OCI-LY3 (cell line): ENCODE measurements around the gene CHL1.
A peak's percentile ranks its signal among the peaks of the same experiment; 100 is the strongest.

Source experiments
- H2AFZ ChIP-seq: fragments of 200-600, 300-600 bp; shearing (Covaris generic); 2 replicates; pipeline ENCODE4 v1.6.0; 2014; ENCODE audit warnings: antibody characterized with exemption, low read depth, low read length
- H3K27ac ChIP-seq: fragments of 200-600, 300-600 bp; sonication (generic); 2 replicates; pipeline ENCODE4 v1.5.1; 2014; ENCODE audit warnings: mild to moderate bottlenecking, low read length, moderate library complexity, mixed read lengths
- H3K27me3 ChIP-seq: fragments of 200-600, 300-600 bp; sonication (generic); 2 replicates; pipeline ENCODE4 v1.6.1; 2014; ENCODE audit warnings: low read depth, low read length, mixed read lengths
- H3K36me3 ChIP-seq: fragments of 200-600, 300-600 bp; sonication (generic); replicated peaks from 2 replicates; pipeline ENCODE3; 2014; ENCODE audit warnings: low read depth, low read length, mixed read lengths
- H3K4me1 ChIP-seq: fragments of 300-600, 200-600 bp; sonication (generic); 2 replicates; pipeline ENCODE4 v1.6.1; 2014; ENCODE audit warnings: low read length, mixed read lengths
- H3K4me2 ChIP-seq: fragments of 200-600, 300-600 bp; sonication (generic); 2 replicates; pipeline ENCODE4 v1.6.1; 2014; ENCODE audit warnings: low read length, mixed read lengths
- H3K4me3 ChIP-seq: fragments of 300-600, 200-600 bp; sonication (generic); 2 replicates; pipeline ENCODE4 v1.5.1; 2014; ENCODE audit warnings: antibody characterized with exemption, mild to moderate bottlenecking, low read length, moderate library complexity
- H3K79me2 ChIP-seq: fragments of 300-600, 200-600 bp; shearing (Covaris generic); 2 replicates; pipeline ENCODE4 v1.6.1; 2014; ENCODE audit warnings: mild to moderate bottlenecking, low read length, mixed read lengths
- H3K9ac ChIP-seq: fragments of 300-600, 200-600 bp; shearing (Covaris generic); 2 replicates; pipeline ENCODE4 v1.6.0; 2014; ENCODE audit warnings: mild to moderate bottlenecking, low read length, moderate library complexity
- H3K9me3 ChIP-seq: fragments of 200-600, 300-600 bp; shearing (Covaris generic); 2 replicates; pipeline ENCODE4 v1.6.1; 2014; ENCODE audit warnings: low read length, mixed read lengths; ENCODE audit not compliant: insufficient read depth
- H4K20me1 ChIP-seq: fragments of 200-600, 300-600 bp; sonication (generic); 2 replicates; pipeline ENCODE4 v1.6.1; 2016; ENCODE audit warnings: low read length, mixed read lengths; ENCODE audit not compliant: insufficient read depth
- CTCF ChIP-seq: fragments of 200-600, 300-600 bp; sonication (generic); IDR thresholded peaks from 2 replicates; pipeline ENCODE4 v1.5.1; 2014; ENCODE audit warnings: antibody characterized with exemption, low read length, low read depth
- EZH2phosphoT487 ChIP-seq: fragments of 200-600 bp; shearing (Covaris generic); IDR thresholded peaks from 2 replicates; pipeline ENCODE4 v1.6.1; 2018; ENCODE audit warnings: antibody characterized with exemption, mixed run types, low read depth

CHL1 gene

GRCh38 chr3:279325-279724, 82.8 kb downstream of the CHL1 start:
- H3K9me3 ChIP-seq: peaks cover 7% of the 10 kb centered on the region; the same call in 1 of the 2 replicates
- H3K4me2 ChIP-seq: peak overlapping the region; percentile 91
- TF ChIP-seq EZH2phosphoT487: no peak
- no peak for TF ChIP-seq CTCF
- H4K20me1 ChIP-seq: no peaks in the 10 kb centered on the region
- no peaks in the 10 kb centered on the region for H3K79me2 ChIP-seq
- H2AFZ ChIP-seq: no peak overlapping the region
- H3K27ac ChIP-seq: peak overlapping the region; percentile 95
- H3K4me1 ChIP-seq: peaks cover 54% of the 10 kb centered on the region
- H3K4me3 ChIP-seq: peak overlapping the region; percentile 65
- no peaks in the 10 kb centered on the region for H3K27me3 ChIP-seq
- peaks cover 3% of the 10 kb centered on the region for H3K36me3 ChIP-seq
- peak overlapping the region; percentile 56 for H3K9ac ChIP-seq

- Histone ChIP-seq H3K9ac (no peak overlapping the region; the same call in 1 of the 2 replicates), H3K27me3 (no peaks in the 10 kb centered on the region), H3K79me2 (no peaks in the 10 kb centered on the region), H3K27ac (peak overlapping the region; percentile 32), H3K9me3 (peaks cover 7% of the 10 kb centered on the region; the same call in 1 of the 2 replicates), H3K4me1 (peaks cover 43% of the 10 kb centered on the region), H4K20me1 (no peaks in the 10 kb centered on the region), H3K36me3 (peaks cover 3% of the 10 kb centered on the region), H3K4me3 (no peak overlapping the region), H3K4me2 (peak overlapping the region; percentile 18), H2AFZ (no peak overlapping the region)
- TF ChIP-seq CTCF (no peak), EZH2phosphoT487 (no peak)
Observed at GRCh38 chr3:280681-281080, 84.1 kb downstream of the CHL1 start.

- Histone ChIP-seq H3K9me3 (peaks cover 7% of the 10 kb centered on the region; the same call in 1 of the 2 replicates), H3K36me3 (peaks cover 3% of the 10 kb centered on the region)
Observed at GRCh38 chr3:284322-284721, 87.8 kb downstream of the CHL1 start.

GRCh38 chr3:288417-288816, 91.9 kb downstream of the CHL1 start:
- no peak overlapping the region for H3K4me2 ChIP-seq
- H4K20me1 ChIP-seq: no peaks in the 10 kb centered on the region
- no peaks in the 10 kb centered on the region for H3K9me3 ChIP-seq
- no peaks in the 10 kb centered on the region for H3K36me3 ChIP-seq
- no peaks in the 10 kb centered on the region for H3K27me3 ChIP-seq
- no peak overlapping the region for H3K27ac ChIP-seq
- H3K4me1 ChIP-seq: peaks cover 34% of the 10 kb centered on the region
- no peaks in the 10 kb centered on the region for H3K79me2 ChIP-seq
- H3K9ac ChIP-seq: no peak overlapping the region
- no peak overlapping the region for H3K4me3 ChIP-seq
- TF ChIP-seq CTCF (no peak), EZH2phosphoT487 (no peak)
- H2AFZ ChIP-seq: no peak overlapping the region

More at GRCh38 chr3:284322-284721, 87.8 kb downstream of the CHL1 start:
- Histone ChIP-seq H3K4me1 (peaks cover 28% of the 10 kb centered on the region), H3K79me2 (no peaks in the 10 kb centered on the region), H3K4me3 (no peak overlapping the region), H3K4me2 (no peak overlapping the region), H4K20me1 (no peaks in the 10 kb centered on the region), H3K27ac (no peak overlapping the region), H3K27me3 (no peaks in the 10 kb centered on the region), H2AFZ (no peak overlapping the region), H3K9ac (no peak overlapping the region)
- TF ChIP-seq CTCF (no peak), EZH2phosphoT487 (no peak)
